GM12892 (cell line): Measurements from ENCODE around the gene HHAT.

Experiments used
- POLR2A ChIP-seq: IDR thresholded peaks from 2 replicates; pipeline ENCODE4 v1.6.1; 2011; ENCODE audit warnings: low read depth, low read length, control low read depth
- POLR2AphosphoS5 ChIP-seq: IDR thresholded peaks from 2 replicates; pipeline ENCODE4 v1.6.1; 2011; ENCODE audit warnings: low read depth, low read length, control low read depth
- TAF1 ChIP-seq: IDR thresholded peaks from 2 replicates; pipeline ENCODE4 v1.6.1; 2011; ENCODE audit warnings: low read depth, mild to moderate bottlenecking, control low read depth, low read length, borderline replicate concordance

- TF ChIP-seq POLR2AphosphoS5 (no peak), POLR2A (no peak), TAF1 (no peak)
These were observed 153.8 kb downstream of the HHAT start for GRCh38 chr1:210482491-210482890.
